D341Med (cell line): ENCODE measurements around the gene TRMT11.
"Not testable (repeated sequence)": the region's sequence is repeated elsewhere in the genome, so short reads cannot be mapped to it uniquely, and the experiment has no call there.

ENCODE experiments used
- DNase-seq: peaks from one replicate; pipeline ENCODE4 v3.0.0; 2012; ENCODE audit warnings: low spot score

The TRMT11 gene

DNA sequence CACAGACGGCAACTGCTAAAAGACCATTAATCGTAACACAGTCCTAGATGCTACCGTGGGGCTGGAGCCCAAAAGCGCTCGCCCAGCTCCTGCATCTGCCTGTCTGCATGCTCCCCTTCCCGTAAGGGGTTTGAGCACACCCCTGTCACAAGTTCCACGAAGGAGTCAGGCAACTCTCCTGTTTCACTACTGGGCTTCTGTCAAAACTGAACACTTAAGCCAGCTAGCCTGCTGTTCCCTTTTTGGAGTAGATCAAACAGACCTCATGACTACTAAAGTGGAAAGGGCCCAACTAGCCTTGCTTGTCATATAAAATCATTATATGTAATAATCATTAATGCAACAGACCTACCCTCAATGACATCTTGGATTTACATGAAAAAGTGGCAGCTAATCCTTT is 61.3 kb downstream of the TRMT11 start:
- DNase-seq, result no peak

DNA sequence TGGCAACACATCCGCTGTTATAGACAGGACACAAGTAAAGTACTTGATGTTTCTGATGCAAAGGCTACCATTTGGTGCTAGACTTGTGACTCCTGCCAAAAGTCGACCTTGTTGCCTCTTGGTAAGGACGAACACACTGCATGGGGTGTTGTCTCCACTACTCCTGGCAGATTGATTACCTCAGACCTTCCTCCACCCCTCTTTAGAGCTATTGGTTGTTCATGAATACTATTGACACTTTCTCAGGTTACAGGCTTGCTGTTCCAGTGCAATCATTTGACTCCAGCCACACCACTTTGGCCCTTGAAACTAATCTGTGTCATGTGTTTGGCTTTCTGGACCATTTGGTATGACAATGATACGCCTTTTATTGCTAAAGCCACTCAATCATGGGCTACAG is 62.3 kb downstream of the TRMT11 start:
- no peak for DNase-seq

GRCh38 chr6:126050795-126051194 is 64.5 kb downstream of the TRMT11 start:
- no peak for DNase-seq

DNA sequence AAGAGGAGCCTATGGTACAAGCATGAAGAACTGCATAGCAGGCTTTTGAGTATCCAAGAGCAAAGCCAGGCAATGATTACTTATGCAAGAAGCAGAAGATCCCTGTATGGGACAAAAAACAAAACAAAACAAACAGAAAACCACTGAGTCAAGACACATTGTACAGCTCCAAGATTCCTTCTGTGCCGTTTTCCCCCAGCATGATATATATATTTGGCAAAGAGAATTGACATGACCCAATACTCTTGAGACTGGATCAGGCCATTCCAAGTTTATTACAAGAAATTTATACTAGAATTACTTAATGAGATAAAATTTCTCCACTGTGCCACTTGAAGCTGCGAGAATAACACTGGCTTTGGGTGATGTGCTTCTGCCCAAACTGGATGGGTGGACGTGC is 65.5 kb downstream of the TRMT11 start:
- no peak for DNase-seq

DNA sequence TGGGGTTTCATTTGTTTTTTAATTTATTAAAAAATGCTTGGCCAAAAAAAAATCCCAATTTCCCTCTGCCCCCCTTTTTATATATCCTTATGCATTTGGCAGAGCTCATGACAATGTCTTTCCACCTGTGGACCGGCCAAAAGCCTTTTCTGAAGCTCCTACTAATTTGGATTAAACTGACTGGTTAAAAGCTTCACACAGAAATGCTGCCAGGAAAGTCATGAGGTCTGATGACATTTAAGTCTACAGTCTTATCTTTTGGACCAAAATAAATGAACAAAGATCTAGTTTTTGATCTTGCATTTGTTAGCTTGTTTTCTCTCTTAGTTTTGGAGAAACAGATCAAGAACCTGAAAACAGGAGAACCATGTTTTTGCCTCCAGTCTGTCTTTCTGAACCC is 66.1 kb downstream of the TRMT11 start:
- DNase-seq, result no peak

DNA sequence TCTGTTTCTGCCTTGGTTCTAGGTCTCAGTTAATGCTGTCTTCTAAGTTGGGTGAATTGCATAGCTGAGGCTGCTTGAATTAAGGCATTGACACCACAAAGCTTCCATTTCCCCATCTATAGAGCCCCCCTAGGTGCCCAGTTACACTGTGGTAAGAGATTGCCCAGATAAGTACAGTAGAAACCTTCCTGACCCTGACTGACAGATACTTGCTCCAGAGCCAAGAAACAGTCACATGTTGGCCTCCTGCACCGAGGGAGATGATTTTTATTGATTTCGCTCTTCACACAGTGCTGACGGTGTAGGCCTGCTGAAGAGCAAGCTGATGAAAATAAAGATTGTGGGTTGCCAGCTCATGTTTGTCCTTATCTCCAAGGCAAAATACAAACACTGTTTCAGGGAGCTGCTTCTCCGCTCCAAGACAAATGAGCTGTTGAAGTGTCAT is 67.9 kb downstream of the TRMT11 start:
- DNase-seq, result no peak

DNA sequence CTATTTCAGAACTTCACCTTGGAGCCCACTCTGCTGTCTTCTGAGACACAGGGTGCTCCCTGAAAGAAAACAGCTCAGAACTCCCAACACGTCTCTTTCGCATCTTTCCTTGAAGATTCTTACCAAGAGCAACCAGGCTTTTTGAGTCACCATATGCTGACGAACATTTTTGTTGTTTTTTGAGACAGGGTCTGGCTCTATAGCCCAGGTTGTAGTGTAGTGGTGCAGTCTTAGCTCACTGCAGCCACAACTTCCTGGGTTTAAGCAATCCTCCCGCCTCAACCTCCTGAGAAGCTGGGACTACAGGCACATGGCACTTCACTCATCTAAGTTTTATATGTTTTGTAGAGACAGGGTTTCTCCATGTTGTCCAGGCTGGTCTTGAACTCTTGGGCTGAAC is 68.5 kb downstream of the TRMT11 start:
- no peak for DNase-seq

DNA sequence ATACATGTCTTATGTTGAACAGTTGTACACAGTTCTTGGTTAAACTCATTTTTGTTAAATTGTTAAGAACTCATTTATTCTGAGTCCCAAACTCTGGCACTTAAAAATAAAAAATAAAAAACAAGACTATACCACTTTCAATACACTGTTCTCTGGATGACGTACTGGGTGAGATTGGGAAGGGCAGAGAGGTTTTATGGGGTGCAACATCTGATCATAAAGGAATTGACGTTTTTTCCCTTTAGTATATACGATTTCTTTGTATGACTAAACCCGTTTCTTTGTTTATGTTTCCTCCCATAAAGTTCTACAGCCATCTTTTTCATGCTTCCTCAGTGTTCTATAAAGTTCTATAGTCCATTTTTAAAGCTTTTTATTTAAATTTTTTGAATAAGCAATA is 69.1 kb downstream of the TRMT11 start:
- no peak for DNase-seq

- no peak for DNase-seq
Observed at GRCh38 chr6:126056355-126057004, 70.1 kb downstream of the TRMT11 start.

GRCh38 chr6:126058085-126058484 is 71.7 kb downstream of the TRMT11 start:
- DNase-seq, result not testable (repeated sequence)

GRCh38 chr6:126060400-126060799 is 74.1 kb downstream of the TRMT11 start:
- DNase-seq, result no peak

DNA sequence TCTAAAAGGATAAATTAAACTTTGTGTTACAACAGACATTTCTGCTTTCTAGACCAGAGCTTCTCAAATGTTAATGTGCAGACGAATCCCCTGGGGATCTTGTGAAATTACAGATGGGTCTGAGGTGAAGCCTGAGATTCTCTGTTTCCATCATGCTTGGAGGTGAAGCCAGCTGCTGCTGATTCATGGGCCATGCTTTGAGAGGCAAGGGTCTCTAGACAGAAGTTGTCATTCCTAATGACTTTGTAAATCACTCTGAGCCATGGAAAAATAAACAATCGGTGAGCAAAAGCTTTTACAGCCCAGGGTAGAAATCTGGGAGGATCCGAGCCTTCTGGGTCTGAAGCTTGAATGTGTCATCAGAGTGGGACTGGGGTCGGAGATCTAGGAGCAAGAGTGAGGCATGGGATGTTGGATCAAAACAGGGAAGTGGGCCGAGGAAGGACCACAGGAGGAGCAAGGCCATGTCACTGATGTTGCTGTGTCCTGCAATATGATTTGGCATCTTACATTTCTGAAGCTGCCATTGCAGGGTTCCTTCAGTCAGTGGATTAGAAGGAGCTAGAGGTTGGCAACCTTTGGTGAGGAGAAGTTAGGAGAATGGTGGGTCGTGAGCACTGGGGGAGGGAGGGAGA is 77.3 kb downstream of the TRMT11 start:
- DNase-seq, result no peak

- no peak for DNase-seq
Observed at GRCh38 chr6:126064257-126064747, 78.0 kb downstream of the TRMT11 start.

DNA sequence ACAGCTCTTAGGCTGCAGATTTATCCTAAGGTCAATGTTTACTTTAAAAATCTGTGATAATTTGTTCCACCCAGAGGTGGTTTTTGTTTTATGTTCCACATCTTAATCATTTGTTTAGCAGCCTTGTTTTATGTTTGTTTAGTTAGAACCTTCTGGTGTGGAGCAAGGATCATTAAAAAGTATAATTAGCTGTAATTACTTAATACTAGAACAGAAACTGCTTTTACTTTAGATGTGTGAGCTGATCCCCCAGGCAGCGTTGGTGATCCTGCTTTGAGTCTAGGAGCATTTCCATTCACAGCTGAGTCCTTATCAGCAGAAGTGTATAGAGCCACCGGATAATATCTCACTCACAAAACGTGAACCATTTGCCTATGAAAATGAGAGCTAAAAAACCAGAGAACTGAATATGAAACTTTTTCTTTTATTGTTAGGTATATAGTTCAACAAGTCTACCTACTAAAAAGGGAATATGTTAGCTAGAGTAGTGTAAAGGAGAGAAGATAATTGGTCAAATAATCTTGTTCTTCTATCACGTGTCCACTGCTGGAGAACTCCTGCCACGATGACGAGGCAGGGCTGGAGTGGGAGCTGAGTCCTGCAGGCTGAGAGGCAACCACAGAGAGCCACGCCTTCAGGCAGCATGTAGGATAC is 78.5 kb downstream of the TRMT11 start:
- DNase-seq, result no peak

- no peak for DNase-seq
Observed at GRCh38 chr6:126066053-126067048, 80.0 kb downstream of the TRMT11 start.

DNA sequence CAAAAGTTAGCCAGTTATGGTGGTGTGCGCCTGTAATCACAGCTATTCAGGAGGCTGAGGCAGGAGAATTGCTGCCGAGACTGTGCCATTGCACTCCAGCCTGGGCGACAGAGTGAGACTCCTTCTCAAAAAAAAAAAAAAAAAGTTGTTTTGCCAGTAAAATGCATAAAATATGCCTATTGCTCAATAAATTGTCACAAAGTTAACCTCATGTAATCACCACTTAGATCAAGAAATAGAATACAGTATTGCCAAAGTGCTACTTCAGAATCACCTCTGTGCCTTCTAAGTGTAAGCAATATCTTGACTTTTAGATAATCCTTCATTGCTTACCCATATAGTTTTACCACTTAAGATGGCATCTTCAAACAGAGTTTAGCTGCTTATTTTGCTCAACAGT is 80.7 kb downstream of the TRMT11 start:
- no peak for DNase-seq

- no peak for DNase-seq
Observed at GRCh38 chr6:126069449-126069848, 83.1 kb downstream of the TRMT11 start.

DNA sequence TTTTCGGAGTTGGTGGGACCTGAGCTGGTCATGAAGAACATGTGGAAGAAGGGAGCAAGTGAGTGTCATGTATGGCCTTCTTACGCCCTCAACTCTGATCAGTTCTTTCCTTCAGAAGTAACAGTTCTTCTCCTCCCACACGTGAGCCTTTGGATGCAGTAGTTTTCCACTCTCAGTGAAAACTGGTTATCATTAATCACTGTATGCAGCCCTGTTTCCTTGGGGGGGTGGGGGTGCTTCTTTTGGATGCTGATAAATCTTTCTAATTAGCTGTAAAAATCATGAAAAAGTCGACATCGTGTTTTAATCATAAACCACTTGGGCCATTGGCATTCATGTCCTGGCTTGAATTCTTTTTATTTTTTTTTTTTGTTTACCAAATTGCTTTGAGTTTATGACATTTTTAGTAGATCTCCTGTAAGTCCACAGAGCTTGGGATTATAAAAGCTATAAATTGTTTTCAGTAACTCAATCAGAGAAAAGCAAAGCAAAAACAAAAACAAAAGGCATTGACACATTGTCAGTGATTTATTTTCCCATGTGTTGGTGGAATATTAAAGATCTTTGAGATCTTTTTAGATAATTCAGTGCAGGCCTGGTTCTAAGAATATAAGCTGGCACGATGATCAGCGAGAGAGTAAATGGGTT is 84.8 kb downstream of the TRMT11 start:
- no peak for DNase-seq

GRCh38 chr6:126072172-126072571 is 85.8 kb downstream of the TRMT11 start:
- DNase-seq, result no peak

- no peak for DNase-seq
Observed at GRCh38 chr6:126072834-126073233, 86.5 kb downstream of the TRMT11 start.

- no peak for DNase-seq
Observed at GRCh38 chr6:126075335-126076071, 89.2 kb downstream of the TRMT11 start.
